ENCODE data around the gene HECW1. TPM values are rescaled to one million over a fixed set of nuclear protein-coding genes. Genes with fewer than 3 reads are reported as not detected.

HECW1 gene
- total RNA-seq, 1 experiment from 2014 or later = 33.8 TPM

GRCh38 chr7:43363035-43363791 is 250.8 kb downstream of the HECW1 start:
- DNase-seq (ENCODE audit: low spot score) = peak; percentile 63

DNA sequence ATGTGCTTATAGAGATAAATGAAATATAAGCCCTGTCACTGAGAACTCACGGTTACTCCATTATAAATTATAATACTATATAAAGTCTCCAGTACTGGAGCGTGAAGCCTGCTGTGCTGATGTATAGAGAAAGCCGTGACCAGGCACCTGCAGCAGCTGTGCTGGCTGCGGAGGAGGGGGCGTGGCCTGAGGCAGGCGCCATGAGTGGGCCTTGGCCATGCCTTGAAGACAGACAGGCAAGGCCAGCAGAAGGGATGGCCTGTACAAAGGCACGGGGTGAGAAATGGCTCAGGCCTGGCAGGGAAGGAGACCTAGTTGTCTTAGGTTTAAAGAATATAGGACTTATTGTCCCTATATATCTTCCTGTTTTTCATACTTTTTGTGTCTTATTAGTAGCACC is 251.9 kb downstream of the HECW1 start:
- DNase-seq (ENCODE audit: low spot score) = no peak

DNA sequence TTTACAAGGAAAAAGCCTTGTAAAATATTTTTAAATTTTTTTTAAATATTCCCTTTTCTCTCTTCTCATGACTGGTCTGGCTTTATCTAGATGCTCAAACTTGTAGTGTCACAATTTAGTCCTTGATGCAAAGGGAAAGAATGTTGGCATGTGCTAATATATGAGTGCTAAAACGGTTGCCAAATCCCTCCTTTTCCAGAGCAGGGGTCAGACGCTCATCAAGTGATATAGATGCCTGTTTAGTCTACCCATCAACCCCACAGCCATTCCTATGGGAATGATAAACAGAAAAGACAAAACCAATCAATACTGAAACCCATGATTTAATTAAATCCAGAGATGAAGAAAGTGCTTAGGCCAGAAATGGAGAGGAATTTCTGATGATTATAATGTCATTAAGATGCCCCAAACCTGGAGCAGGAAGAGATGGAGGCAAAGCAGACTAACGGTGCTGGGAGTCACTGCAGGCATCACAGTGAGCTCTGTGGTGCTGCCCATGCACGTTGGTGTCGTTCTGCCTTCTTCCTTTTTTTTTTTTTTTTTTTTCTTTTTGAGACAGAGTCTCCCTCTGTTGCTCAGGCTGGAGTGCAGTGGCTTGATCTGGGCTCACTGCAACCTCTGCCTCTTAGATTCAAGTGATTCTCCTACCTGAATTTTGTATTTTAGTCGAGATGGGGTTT is 260.4 kb downstream of the HECW1 start:
- DNase-seq (ENCODE audit: low spot score) = no peak

DNA sequence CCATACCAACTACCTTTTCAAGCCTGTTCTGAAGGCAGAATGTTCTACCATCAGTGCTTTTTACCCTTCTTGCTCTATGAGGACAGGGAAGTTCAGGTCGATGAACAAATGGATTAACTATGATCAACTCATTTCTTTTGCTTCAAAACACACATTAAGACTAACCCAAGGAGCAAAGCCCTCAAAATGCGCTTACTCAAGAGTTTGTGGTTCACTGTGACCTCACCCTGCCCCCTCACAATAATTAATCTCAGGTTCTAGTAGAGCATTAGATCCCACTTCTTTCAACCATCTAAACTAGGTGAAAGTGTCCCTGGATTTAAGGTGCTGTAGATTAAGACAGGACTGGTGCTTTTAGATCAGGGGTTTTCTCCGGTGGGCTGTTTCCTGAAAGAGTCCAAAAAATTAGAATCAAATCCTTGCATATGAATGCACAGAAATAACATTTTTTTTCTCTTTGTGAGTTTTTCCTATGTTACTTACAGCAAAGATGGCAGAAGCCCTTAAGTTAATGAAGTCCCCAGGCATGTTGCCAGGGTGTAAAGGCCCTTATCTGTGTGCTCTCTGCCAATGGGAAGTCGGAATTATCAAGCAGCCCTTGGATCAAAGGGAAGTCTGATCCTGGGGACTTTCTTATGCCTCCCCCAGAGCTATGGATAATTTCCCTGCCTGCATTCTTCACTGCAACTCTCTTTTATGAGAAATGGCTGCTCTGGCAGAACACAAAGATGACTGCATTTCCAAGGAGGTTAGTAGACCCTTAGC is 264.9 kb downstream of the HECW1 start:
- DNase-seq (ENCODE audit: low spot score) = no peak

- no peak for DNase-seq (ENCODE audit: low spot score)
These were observed 266.8 kb downstream of the HECW1 start for GRCh38 chr7:43379210-43379609.

- DNase-seq (ENCODE audit: low spot score) = no peak
These were observed 272.3 kb downstream of the HECW1 start for GRCh38 chr7:43384616-43385308.

- DNase-seq (ENCODE audit: low spot score) = no peak
These were observed 272.8 kb downstream of the HECW1 start for GRCh38 chr7:43385309-43385680.

DNA sequence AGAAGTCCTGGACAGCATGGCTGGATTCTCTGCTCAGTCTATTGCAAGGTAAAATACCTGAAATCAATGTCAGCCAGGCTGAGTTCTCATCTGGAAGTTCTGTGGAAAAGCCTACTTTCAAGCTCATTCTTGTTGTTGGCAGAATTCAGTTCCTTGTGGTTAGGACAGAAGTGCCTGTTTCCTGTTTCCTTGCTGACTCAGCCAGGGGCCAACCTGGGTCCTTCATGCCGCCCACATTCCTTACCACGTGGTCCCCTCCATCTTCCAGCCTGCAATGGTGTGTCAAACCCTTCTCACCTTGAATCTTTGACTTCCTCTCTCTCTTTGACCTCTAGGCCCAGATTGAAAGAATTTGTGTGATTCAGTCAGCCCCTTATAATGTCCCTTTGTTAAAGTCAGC is 273.4 kb downstream of the HECW1 start:
- DNase-seq (ENCODE audit: low spot score) = peak; percentile 61

DNA sequence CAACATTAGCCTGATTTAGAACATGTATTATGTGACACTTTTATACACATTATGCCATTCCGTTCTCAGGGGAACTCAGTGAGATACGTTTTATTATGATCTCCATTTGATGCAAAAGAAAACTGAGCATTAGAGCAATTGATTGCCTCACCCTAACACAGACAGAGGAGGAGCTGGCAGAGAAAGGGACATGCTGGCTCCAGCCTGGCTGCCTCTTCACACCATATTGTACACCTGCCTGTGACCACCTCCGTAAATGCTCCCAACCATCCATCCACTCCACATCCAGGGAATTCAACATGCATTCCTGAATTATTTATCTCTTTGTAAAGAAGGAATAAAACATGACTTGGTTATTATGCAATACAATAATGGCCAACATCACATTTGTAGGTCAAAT is 275.5 kb downstream of the HECW1 start:
- no peak for DNase-seq (ENCODE audit: low spot score)

GRCh38 chr7:43390576-43390975 is 278.1 kb downstream of the HECW1 start:
- no peak for DNase-seq (ENCODE audit: low spot score)

DNA sequence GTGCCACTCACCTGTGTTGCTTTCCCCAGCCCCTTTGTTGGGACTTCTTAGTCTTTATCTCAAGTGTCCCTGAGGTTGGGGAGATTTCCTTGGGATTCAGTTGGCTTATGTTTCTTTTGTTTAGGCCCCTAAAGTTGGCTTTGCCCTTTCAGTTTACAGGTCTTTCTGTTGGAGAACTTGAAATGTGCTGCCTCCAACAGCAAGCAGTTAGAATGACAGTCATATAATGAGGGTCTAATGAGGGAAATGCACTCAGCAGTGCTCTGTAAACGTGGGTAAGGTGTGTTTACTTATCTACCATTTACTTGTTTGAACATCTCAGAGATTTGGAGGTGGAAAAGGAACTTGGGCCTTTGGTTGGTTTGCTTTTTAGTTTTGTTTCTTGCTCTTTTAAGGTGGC is 279.1 kb downstream of the HECW1 start:
- no peak for DNase-seq (ENCODE audit: low spot score)

DNA sequence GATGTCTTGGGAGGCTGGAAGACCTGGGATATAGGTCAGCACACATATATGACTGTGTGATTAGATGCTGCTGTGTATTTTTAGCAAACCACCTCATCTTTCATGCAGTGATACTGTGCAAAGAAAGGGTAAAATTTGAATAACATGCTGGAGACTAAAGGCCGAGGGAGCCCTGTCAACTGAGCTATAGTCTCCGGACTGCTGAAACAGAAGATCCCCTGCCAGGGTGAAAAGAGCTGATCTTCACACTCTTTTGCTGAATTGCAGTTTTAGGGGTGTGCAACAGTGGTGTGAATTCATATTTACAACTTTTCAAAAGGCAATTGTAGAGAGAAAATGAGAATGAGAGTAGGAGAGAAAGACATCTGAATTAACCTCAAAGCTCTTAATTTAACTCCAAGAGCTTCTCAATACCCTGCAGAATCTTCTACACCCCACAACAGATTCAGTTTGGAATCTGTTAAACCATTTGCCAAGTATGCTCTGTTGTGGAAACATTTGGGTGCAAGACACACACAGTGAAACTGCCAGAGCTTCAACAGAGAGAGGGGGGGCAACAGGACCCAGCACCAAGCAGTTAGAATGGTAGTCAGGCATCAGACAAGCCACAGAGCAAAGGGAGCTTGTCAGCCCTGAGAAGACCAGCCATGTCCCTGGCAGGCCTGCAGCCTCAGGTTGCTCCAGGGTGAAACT is 280.3 kb downstream of the HECW1 start:
- DNase-seq (ENCODE audit: low spot score) = no peak

- no peak for DNase-seq (ENCODE audit: low spot score)
These were observed 282.1 kb downstream of the HECW1 start for GRCh38 chr7:43394441-43395130.

DNA sequence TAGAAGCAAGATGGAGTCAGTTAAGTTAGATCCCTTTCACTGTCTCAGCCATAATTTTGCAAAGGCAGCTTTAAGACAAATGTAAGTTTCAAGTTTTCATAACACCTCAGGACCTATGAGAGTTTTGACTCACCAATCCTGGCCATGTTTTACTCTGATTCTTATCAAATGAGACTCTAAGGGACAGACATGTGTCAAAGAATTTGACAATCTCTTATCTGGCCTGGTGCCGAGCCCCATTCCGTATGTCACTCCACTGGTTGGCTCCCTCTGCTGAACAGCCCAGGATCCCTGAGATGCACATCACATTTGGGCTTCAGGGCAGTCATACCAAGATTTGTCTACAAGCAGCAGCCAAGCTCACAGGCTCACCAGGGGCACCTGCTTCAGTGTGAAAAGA is 282.9 kb downstream of the HECW1 start:
- DNase-seq (ENCODE audit: low spot score) = no peak

DNA sequence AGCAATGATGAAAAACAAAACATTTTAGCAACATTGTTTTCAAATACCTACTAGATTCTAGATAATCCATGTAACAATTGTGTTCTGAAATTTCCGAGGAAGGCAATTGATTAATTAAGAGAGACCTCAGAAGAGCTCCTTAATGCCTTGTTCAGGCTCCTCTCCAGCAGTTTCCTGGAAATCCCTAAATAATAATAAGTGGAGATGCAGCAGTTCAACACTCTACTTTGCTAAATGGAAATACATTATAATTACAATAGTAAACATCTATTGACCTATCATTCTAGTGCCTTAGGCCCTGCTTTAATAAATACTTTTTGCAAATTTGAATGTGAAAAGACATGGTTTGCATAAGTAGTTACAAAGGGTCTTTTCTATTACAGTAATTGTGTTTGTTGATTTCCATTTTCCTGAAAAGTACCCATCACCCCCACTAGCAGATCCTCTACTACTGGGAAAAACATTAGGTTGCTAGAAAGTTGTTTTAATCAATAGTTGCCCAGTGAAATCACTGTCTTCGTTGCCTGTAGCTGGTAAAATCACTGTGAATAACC is 283.8 kb downstream of the HECW1 start:
- DNase-seq (ENCODE audit: low spot score) = no peak

- DNase-seq (ENCODE audit: low spot score) = no peak
These were observed 286.4 kb downstream of the HECW1 start for GRCh38 chr7:43398831-43399230.

GRCh38 chr7:43405948-43406347 is 293.5 kb downstream of the HECW1 start:
- DNase-seq (ENCODE audit: low spot score) = no peak

DNA sequence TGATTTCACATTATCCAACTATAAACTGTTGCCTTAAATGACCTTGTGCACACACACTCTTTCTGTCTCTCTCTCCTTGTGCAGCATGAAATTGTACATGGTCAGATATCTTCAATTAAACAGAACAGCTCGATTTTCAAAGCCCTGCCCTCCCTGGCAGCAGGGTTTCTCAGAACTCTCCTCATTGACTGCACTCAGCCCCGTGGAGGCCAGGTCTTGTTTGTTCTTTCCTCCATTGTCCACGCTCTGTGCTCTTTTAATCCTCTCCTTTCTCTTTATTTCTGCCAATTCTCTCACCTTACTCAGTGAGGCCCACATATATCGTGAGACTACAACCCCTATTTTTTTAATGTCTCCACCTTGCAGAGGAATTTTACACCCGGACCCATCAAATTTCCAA is 294.5 kb downstream of the HECW1 start:
- no peak for DNase-seq (ENCODE audit: low spot score)

- DNase-seq (ENCODE audit: low spot score) = no peak
These were observed 296.5 kb downstream of the HECW1 start for GRCh38 chr7:43408981-43409380.

GRCh38 chr7:43417455-43417854 is 305.0 kb downstream of the HECW1 start:
- no peak for DNase-seq (ENCODE audit: low spot score)

DNA sequence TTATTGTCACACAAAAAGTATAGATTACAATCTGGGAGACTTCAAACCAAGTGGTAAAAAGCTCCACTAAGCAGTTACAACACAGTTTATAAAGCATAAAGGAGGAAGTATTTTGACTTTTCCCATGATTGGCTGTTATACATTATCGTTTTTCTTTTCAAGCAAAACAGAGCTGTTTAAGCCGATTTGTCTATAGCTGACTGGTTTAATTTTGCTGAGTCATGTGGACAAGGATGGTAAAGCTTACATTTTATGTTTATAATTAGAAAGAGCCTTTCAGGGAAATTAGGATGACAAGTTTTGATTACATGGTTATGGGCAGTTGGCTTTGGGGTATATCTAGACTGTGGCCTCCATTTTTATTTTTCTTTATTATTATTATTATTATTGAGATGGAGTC is 318.0 kb downstream of the HECW1 start:
- peak; percentile 54 for DNase-seq (ENCODE audit: low spot score)

Measured in H4 (cell line).